ENCODE results near the gene SMIM23. TPM values are rescaled to one million over a fixed set of nuclear protein-coding genes. Genes with fewer than 3 reads are reported as not detected.

The SMIM23 gene
- total RNA-seq, 2 experiments from 2014 or later: not detected

- H3K27ac ChIP-seq (ENCODE audit: low read depth in 1 of 2, low read length in 2 of 2): no peak overlapping the region
- Mint-ChIP-seq H3K4me3 (no peak overlapping the region), H3K4me1 (ENCODE audit: low read depth) (no peaks in the 10 kb centered on the region), H3K27me3 (peaks cover 7% of the 10 kb centered on the region), H3K27ac (no peak overlapping the region), H3K9me3 (no peaks in the 10 kb centered on the region), H3K36me3 (ENCODE audit: low read depth) (no peaks in the 10 kb centered on the region)
- H3K4me1 ChIP-seq (ENCODE audit: insufficient read depth, low read length): no peaks in the 10 kb centered on the region
- TF ChIP-seq CTCF (IDR thresholded peaks at IDR 0.05): no peak
- no peaks in the 10 kb centered on the region for H3K9me3 ChIP-seq (ENCODE audit: control insufficient read depth in 1 of 2, insufficient read depth in 1 of 2, low read length in 2 of 2)
- intact Hi-C loops (cut with DNase I, micrococcal nuclease): no loop called here
- H3K27me3 ChIP-seq (ENCODE audit: control insufficient read depth in 1 of 2, insufficient read depth in 2 of 2, low read length in 2 of 2): peaks cover 0 to 2% of the 10 kb centered on the region in 2 experiments
- H3K36me3 ChIP-seq (ENCODE audit: insufficient read depth, low read length): no peaks in the 10 kb centered on the region
- no peak for ATAC-seq (ENCODE audit: poor library complexity)
- CTCF ChIA-PET: no interaction called here
- no peak for DNase-seq
- POLR2A ChIA-PET: no interaction called here
- no peak overlapping the region for H3K4me3 ChIP-seq (ENCODE audit: low read length)
Observed at GRCh38 chr5:171773106-171773505, 12.5 kb upstream of the SMIM23 start.

DNA sequence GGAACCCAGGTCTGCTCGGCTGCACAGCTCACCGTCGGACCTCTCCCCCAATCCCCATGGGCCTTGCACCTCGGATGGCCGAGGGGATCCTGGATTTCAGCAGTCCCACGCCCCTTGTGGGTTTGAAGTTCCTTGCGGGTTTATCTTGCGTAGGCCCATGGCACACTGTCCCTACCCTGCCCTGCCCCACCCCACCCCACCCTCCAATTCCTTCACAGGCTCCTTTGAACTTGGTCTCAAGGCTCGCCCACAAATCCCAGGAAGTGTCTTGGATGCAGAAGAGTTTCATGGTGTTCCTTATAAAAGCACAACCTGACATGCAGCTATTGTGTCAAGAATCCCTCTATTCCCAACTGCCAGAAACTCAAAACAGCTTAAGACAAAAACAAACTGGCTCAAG lies 11.2 kb upstream of the SMIM23 start:
- Histone ChIP-seq H3K27ac (ENCODE audit: low read depth in 1 of 2, low read length in 2 of 2) (no peak overlapping the region), H3K27me3 (ENCODE audit: control insufficient read depth in 1 of 2, insufficient read depth in 2 of 2, low read length in 2 of 2) (no peaks in the 10 kb centered on the region), H3K4me3 (ENCODE audit: low read length) (no peak overlapping the region), H3K9me3 (ENCODE audit: control insufficient read depth in 1 of 2, insufficient read depth in 1 of 2, low read length in 2 of 2) (no peaks in the 10 kb centered on the region), H3K36me3 (ENCODE audit: insufficient read depth, low read length) (no peaks in the 10 kb centered on the region), H3K4me1 (ENCODE audit: insufficient read depth, low read length) (no peaks in the 10 kb centered on the region)
- H3K27me3 Mint-ChIP-seq: peaks cover 3% of the 10 kb centered on the region
- no peak overlapping the region for H3K27ac Mint-ChIP-seq
- no peak for DNase-seq
- no peaks in the 10 kb centered on the region for H3K9me3 Mint-ChIP-seq
- ATAC-seq (ENCODE audit: poor library complexity): no peak
- no peak overlapping the region for H3K4me3 Mint-ChIP-seq
- CTCF ChIA-PET: no interaction called here
- H3K36me3 Mint-ChIP-seq (ENCODE audit: low read depth): no peaks in the 10 kb centered on the region
- no peak for TF ChIP-seq CTCF (IDR thresholded peaks at IDR 0.05)
- intact Hi-C loops (cut with DNase I, micrococcal nuclease): no loop called here
- POLR2A ChIA-PET: no interaction called here
- H3K4me1 Mint-ChIP-seq (ENCODE audit: low read depth): no peaks in the 10 kb centered on the region

DNA sequence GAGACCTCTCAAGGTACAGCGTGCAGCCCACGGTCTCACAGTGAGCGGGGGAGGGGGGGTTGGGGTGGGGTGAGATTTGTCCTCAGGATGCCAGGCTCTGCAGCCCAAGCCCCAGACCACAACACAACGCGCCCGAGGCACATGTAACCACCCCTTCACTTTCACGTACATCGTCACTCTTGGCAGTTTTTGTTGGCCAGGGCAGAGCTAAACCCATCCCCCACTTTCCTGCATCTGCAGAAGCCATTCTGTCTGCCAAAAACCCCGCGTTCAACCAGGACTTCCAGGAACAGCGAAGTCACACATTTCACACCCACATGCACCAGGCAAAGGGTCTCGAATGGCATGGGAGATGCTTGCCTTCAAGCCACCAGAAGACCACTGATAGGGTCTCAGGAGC lies 9.4 kb upstream of the SMIM23 start:
- H3K4me1 Mint-ChIP-seq (ENCODE audit: low read depth): no peaks in the 10 kb centered on the region
- no peak for TF ChIP-seq CTCF (IDR thresholded peaks at IDR 0.05)
- Histone ChIP-seq H3K9me3 (ENCODE audit: control insufficient read depth in 1 of 2, insufficient read depth in 1 of 2, low read length in 2 of 2) (no peaks in the 10 kb centered on the region), H3K36me3 (ENCODE audit: insufficient read depth, low read length) (no peaks in the 10 kb centered on the region), H3K27ac (ENCODE audit: low read depth in 1 of 2, low read length in 2 of 2) (no peak overlapping the region), H3K27me3 (ENCODE audit: control insufficient read depth in 1 of 2, insufficient read depth in 2 of 2, low read length in 2 of 2) (no peaks in the 10 kb centered on the region), H3K4me1 (ENCODE audit: insufficient read depth, low read length) (no peaks in the 10 kb centered on the region), H3K4me3 (ENCODE audit: low read length) (no peak overlapping the region)
- intact Hi-C loops (cut with DNase I, micrococcal nuclease): no loop called here
- H3K27me3 Mint-ChIP-seq: peaks cover 9% of the 10 kb centered on the region
- no peak overlapping the region for H3K4me3 Mint-ChIP-seq
- no peak overlapping the region for H3K27ac Mint-ChIP-seq
- DNase-seq: no peak
- H3K36me3 Mint-ChIP-seq (ENCODE audit: low read depth): no peaks in the 10 kb centered on the region
- no peaks in the 10 kb centered on the region for H3K9me3 Mint-ChIP-seq
- no peak for ATAC-seq (ENCODE audit: poor library complexity)
- ChIA-PET CTCF (no interaction called here), POLR2A (no interaction called here)
